HG03378 (cell line): ENCODE results near the gene HOXA1.

Source experiments
- ATAC-seq: cut with Tn5 transposase; IDR thresholded peaks from one replicate; pipeline ENCODE4 v1.9.1; 2021; ENCODE audit warnings: mild to moderate bottlenecking, moderate library complexity; ENCODE audit not compliant: unreplicated experiment

Gene HOXA1

GRCh38 chr7:27095897-27096767 is at the start of gene HOXA1:
HOXA1 (minus strand) TSS chr7:27096000; CDS start chr7:27095912, 88 bp downstream.
- ATAC-seq = peak; percentile 86

GRCh38 chr7:27145165-27145913 is 49.5 kb upstream of the HOXA1 start:
- no peak for ATAC-seq

- ATAC-seq = no peak
Measured at GRCh38 chr7:27144781-27145164, 49.0 kb upstream of the HOXA1 start.

- ATAC-seq = no peak
Measured at GRCh38 chr7:27143950-27144780, 48.4 kb upstream of the HOXA1 start.

GRCh38 chr7:27143023-27143949 is 47.5 kb upstream of the HOXA1 start, which contains the start of gene HOXA5:
HOXA5 (minus strand) TSS chr7:27143681; CDS start chr7:27143607, 74 bp downstream.
- no peak for ATAC-seq

GRCh38 chr7:27142580-27143022 is 46.8 kb upstream of the HOXA1 start:
- no peak for ATAC-seq

- ATAC-seq = no peak
Measured at GRCh38 chr7:27141923-27142579, 46.3 kb upstream of the HOXA1 start.

GRCh38 chr7:27141137-27141922 is 45.5 kb upstream of the HOXA1 start:
- ATAC-seq = no peak

- ATAC-seq = no peak
Measured at GRCh38 chr7:27140126-27140857, 44.5 kb upstream of the HOXA1 start.

- ATAC-seq = no peak
Measured at GRCh38 chr7:27139334-27140125, 43.7 kb upstream of the HOXA1 start.

GRCh38 chr7:27138985-27139333 is 43.2 kb upstream of the HOXA1 start:
- ATAC-seq = no peak

- ATAC-seq = no peak
Measured at GRCh38 chr7:27138472-27138871, 42.7 kb upstream of the HOXA1 start.

GRCh38 chr7:27137640-27138315 is 42.0 kb upstream of the HOXA1 start:
- no peak for ATAC-seq

- no peak for ATAC-seq
Measured at GRCh38 chr7:27134392-27134791, 38.6 kb upstream of the HOXA1 start.

GRCh38 chr7:27133409-27134231 is 37.8 kb upstream of the HOXA1 start:
- no peak for ATAC-seq

GRCh38 chr7:27132978-27133377 is 37.2 kb upstream of the HOXA1 start:
- ATAC-seq = no peak
